PC-9 (cell line): ENCODE measurements around the gene FAM98C.

Experiments used
- CTCF ChIP-seq: fragments of 200-600 bp; sonication (generic); conservative IDR thresholded peaks from 2 replicates; pipeline ENCODE4 v1.6.1; 2017; ENCODE audit warnings: mixed run types, antibody characterized with exemption, mild to moderate bottlenecking, moderate library complexity
- EZH2 ChIP-seq: fragments of 200-600 bp; sonication (generic); IDR thresholded peaks from 2 replicates; pipeline ENCODE4 v1.8.0; 2017; ENCODE audit warnings: antibody characterized with exemption, low read depth

GRCh38 chr19:38440592-38440991 lies 37.7 kb downstream of the FAM98C start:
- TF ChIP-seq CTCF (no peak), EZH2 (no peak)
